ENCODE data around the gene C1RL. TPM values are rescaled to one million over a fixed set of nuclear protein-coding genes. Genes with fewer than 3 reads are reported as not detected.

The C1RL gene
- 96.4 and 105 TPM in 2 replicates for total RNA-seq

GRCh38 chr12:7108796-7109571 is at the start of gene C1RL:
TSS of gene C1RL (minus strand) at chr12:7109214. CDS start at chr12:7109180, 34 bp downstream.

GRCh38 chr12:7129872-7130691 is 21.1 kb upstream of the C1RL start, which contains the start of gene CLSTN3:
TSS of gene CLSTN3 (plus strand) at chr12:7130371. CDS start at chr12:7130649, 278 bp downstream.

GRCh38 chr12:7128681-7129286 is 19.8 kb upstream of the C1RL start, which contains the start of gene RBP5:
TSS of gene RBP5 (minus strand) at chr12:7128889. CDS start at chr12:7128775, 114 bp downstream.

GRCh38 chr12:7092229-7092985 is 16.6 kb downstream of the C1RL start, which contains the start of gene C1R:
TSS of gene C1R (minus strand) at chr12:7092445. CDS start at chr12:7092388, 57 bp downstream.

GRCh38 chr12:7060353-7060954 is 48.6 kb downstream of the C1RL start, which contains the start of gene C1S:
TSS of gene C1S (plus strand) at chr12:7060718. CDS start at chr12:7061913, 1,195 bp downstream.

Other genes starting within 250 kb of the C1RL start
- 800 and 891 TPM in 2 replicates for gene TPI1, start 241.7 kb downstream of the C1RL start, total RNA-seq
- gene SPSB2, start 235.9 kb downstream of the C1RL start, total RNA-seq, result 8.2 and 8.3 TPM in 2 replicates
- gene LRRC23, start 204.4 kb downstream of the C1RL start, total RNA-seq, result 7.3 and 16.7 TPM in 2 replicates
- 11.4 and 13.7 TPM in 2 replicates for gene ENO2, start 194.6 kb downstream of the C1RL start, total RNA-seq
- 74.3 and 74.9 TPM in 2 replicates for gene ATN1, start 181.3 kb downstream of the C1RL start, total RNA-seq
- gene RNU7-1, start 165.4 kb downstream of the C1RL start, total RNA-seq, result not detected in 2 replicates
- gene C12orf57, start 165.2 kb downstream of the C1RL start, total RNA-seq, result 335 and 341 TPM in 2 replicates
- 0.20 TPM in 1 of 2 replicates, not detected in the other for gene PTPN6, start 157.9 kb downstream of the C1RL start, total RNA-seq
- gene PHB2, start 138.6 kb downstream of the C1RL start, total RNA-seq, result 189 and 216 TPM in 2 replicates
- gene EMG1, start 138.3 kb downstream of the C1RL start, total RNA-seq, result 20.2 and 22.3 TPM in 2 replicates
- gene LPCAT3, start 90.7 kb downstream of the C1RL start, total RNA-seq, result 32.1 and 35.9 TPM in 2 replicates
- 537 and 545 TPM in 2 replicates for gene C1S, start 48.5 kb downstream of the C1RL start, total RNA-seq
- 903 and 1,151 TPM in 2 replicates for gene C1R, start 16.8 kb downstream of the C1RL start, total RNA-seq
- not detected in 2 replicates for gene RBP5, start 19.7 kb upstream of the C1RL start, total RNA-seq
- gene CLSTN3, start 21.2 kb upstream of the C1RL start, total RNA-seq, result 8.7 and 13.9 TPM in 2 replicates
- gene PEX5, start 80.5 kb upstream of the C1RL start, total RNA-seq, result 25.7 and 31.9 TPM in 2 replicates
- gene ACSM4, start 194.9 kb upstream of the C1RL start, total RNA-seq, result not detected in 2 replicates

All from cardiac ventricle fibroblast (primary cell).